GM19023 (cell line): Measurements from ENCODE around the gene PDCD2L.
"Not testable (repeated sequence)": the region's sequence is repeated elsewhere in the genome, so short reads cannot be mapped to it uniquely, and the experiment has no call there.

Experiments used
- ATAC-seq: cut with Tn5 transposase; IDR thresholded peaks from one replicate; pipeline ENCODE4 v1.9.1; 2021; ENCODE audit warnings: mild to moderate bottlenecking, moderate library complexity; ENCODE audit not compliant: unreplicated experiment

PDCD2L gene

GRCh38 chr19:34461375-34462100, 57.3 kb downstream of the PDCD2L start:
- no peak for ATAC-seq

DNA sequence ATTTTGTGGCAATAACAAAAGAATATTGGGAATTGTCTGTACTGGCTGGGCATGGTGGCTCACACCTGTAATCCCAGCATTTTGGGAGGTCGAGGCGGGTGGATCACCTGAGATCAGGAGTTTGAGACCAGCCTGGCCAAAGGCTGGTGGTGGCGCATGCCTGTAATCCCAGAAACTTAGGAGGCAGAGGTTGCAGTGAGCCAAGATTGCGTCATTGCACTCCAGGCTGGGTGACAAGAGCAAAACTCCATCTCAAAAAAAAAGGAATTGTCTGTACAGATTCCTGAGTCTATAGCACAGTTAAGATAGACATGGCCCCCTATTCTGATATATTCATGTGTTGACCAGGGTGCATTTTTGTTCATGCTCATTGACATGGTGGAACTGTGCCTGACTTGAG, 60.6 kb downstream of the PDCD2L start:
- ATAC-seq: not testable (repeated sequence)

- no peak for ATAC-seq
These were observed 64.2 kb downstream of the PDCD2L start for GRCh38 chr19:34468409-34468808.

DNA sequence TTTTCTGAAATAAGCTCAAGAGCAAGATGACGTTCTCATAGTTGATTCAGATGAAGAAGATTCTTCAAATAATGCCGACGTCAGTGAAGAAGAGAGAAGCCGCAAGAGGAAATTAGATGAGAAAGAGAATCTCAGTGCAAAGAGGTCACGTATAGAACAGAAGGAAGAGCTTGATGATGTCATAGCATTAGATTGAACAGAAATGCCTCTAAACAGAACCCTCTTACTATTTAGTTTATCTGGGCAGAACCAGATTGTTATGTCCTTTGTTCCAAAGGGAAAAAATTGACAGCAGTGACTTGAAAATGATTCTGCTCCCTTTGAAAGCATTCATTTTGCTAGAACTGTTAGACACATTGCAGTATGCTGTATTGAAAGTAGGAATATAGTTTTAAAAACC, 64.8 kb downstream of the PDCD2L start:
- ATAC-seq: not testable (repeated sequence)

GRCh38 chr19:34471906-34472700, 67.9 kb downstream of the PDCD2L start:
- ATAC-seq: no peak

DNA sequence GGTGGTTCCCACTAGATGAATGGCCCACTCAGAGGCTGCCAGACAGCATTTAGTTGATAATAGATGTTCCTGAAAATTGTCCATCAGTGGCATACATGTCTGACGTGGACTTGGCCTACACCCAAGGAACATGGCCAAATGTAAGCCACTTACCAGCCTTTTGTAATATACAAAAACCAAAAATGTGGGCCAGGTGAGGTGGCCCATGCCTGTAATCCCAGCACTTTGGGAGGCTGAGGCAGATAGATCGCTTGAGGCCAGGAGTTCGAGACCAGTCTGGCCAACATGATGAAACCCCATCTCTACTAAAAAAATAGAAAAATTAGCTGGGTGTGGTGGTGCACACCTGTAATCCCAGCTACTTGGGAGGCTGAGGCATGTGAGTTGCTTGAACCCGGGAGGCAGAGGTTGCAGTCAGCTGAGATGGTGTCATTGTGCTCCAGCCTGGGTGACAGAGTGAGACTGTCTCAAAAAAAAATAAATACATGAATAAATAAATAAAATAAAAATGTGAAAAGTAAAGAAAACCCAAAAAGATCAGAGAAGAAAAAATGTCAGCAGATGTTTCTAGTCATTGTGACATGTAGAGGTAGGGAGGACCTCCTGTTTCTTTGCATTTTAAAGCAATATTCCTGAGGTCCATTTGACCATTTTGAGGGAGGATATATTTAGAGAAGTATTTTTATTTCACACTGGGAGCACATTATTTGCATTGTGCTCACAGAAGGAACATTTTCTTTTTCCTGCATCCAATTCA, 70.2 kb downstream of the PDCD2L start:
- ATAC-seq: no peak

DNA sequence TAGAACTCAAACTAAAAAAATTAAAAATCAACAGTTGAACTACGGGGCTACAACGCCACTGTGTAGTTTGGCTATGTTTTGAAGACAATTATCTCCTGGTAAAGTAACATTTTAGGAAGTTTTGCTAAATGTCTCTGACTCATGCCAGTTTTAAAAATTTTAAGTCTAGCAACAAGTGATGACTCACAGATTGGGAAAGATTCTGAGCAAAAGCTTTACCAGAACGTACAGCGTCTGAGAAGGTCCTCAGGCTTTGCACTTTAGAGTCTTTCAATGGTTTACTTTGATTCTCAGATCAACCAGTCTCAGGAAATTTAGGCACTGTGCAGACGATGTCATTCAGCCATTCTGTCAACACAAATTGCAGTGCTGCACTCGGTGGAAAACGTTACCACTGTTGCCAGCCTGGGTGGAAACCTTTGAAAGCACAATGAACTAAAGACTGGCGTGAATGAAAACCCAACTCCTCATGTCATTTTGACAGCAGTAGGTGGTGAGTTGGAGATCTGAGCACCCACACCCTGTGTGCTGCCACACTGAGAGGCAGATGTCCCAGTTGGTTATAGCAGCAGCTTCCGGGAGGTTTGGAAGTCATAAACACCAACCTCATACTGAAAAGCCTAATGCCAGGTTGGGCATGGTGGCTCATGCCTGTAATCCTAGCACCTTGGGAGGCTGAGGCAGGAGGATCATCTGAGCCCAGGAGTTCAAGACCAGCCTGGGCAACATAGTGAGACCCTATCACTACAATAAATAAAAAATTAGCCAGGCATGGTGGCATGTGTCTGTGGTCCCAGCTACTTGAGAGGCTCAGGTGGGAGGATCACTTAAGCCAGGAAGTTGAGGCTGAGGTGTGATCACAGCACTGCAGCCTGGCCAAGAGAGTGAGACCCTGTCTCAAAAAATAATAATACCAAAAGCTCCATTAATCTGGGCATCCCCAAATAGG, 71.1 kb downstream of the PDCD2L start:
- ATAC-seq: no peak
